ENCODE data around the gene ZNF362.

ZNF362 gene

DNA sequence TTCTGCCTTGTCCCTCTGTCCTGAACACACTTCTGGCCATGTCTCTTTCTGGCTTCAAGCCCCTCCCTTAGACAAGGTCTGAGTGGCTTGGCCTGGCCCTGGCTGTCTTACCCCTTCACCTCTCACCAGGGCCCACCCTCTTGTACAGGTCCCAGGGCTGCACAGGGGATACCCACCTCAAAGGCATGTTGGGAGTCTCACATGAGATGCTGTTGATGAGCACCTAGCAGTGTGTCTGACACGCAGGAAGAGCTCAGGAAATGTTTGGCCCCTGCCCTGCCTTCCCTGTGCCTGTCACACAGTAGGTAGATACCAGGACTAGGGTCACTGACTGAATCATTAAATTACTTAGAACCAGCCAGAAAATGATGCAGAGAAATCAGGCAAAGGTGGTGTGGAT lies 16.6 kb downstream of the ZNF362 start:
- peaks cover 0 to 15% of the 10 kb centered on the region in 2 experiments; a peak in 2 of 3 replicates for H3K36me3 ChIP-seq (ENCODE audit: control insufficient read depth in 2 of 2, insufficient read depth in 1 of 2, low read length in 2 of 2)
- POLR2A ChIA-PET: interaction anchor here (1.4 kb wide), 1 partner anchor 12 kb away, joined by 3 read pairs; no protein-coding TSS in a partner anchor
- no peaks in the 10 kb centered on the region for H3K9me3 ChIP-seq (ENCODE audit: control insufficient read depth, insufficient read depth, low read depth, low read length)
- no peak overlapping the region for H3K4me3 ChIP-seq (ENCODE audit: low read depth, low read length)
- no peak overlapping the region for H3K27ac ChIP-seq (ENCODE audit: extremely low read depth, low read depth, low read length)
- CTCF ChIA-PET: interaction anchor here (1.6 kb wide), 1 partner anchor 23 kb away, joined by 8 read pairs; no protein-coding TSS in a partner anchor
- H3K4me1 ChIP-seq (ENCODE audit: control insufficient read depth, insufficient read depth, low read length): no peaks in the 10 kb centered on the region
- TF ChIP-seq BCL11A (tag by site-specific recombination; IDR thresholded peaks at IDR 0.05; ENCODE audit: low read depth) (no peak), AEBP2 (tag by site-specific recombination; IDR thresholded peaks at IDR 0.05; ENCODE audit: borderline replicate concordance) (no peak), ZNF677 (tag by site-specific recombination; IDR thresholded peaks at IDR 0.05) (no peak), ZNF623 (tag by site-specific recombination; IDR thresholded peaks at IDR 0.05) (no peak)

GRCh38 chr1:33273406-33273805 lies 17.1 kb downstream of the ZNF362 start:
- Histone ChIP-seq H3K27ac (ENCODE audit: extremely low read depth, low read depth, low read length) (no peak overlapping the region), H3K9me3 (ENCODE audit: control insufficient read depth, insufficient read depth, low read depth, low read length) (no peaks in the 10 kb centered on the region), H3K4me1 (ENCODE audit: control insufficient read depth, insufficient read depth, low read length) (no peaks in the 10 kb centered on the region), H3K36me3 (ENCODE audit: control insufficient read depth in 2 of 2, insufficient read depth in 1 of 2, low read length in 2 of 2) (peaks cover 0 to 15% of the 10 kb centered on the region in 2 experiments; a peak in 2 of 3 replicates), H3K4me3 (ENCODE audit: low read depth, low read length) (no peak overlapping the region)
- ChIA-PET CTCF (interaction anchor here (1.6 kb wide), 1 partner anchor 23 kb away, joined by 8 read pairs; no protein-coding TSS in a partner anchor), POLR2A (no interaction called here)
- TF ChIP-seq ZBTB21 (tag by site-specific recombination; IDR thresholded peaks at IDR 0.05): no peak
- no peak for TF ChIP-seq ZNF501 (tag by site-specific recombination; IDR thresholded peaks at IDR 0.05)
- TF ChIP-seq, protein P1, sequence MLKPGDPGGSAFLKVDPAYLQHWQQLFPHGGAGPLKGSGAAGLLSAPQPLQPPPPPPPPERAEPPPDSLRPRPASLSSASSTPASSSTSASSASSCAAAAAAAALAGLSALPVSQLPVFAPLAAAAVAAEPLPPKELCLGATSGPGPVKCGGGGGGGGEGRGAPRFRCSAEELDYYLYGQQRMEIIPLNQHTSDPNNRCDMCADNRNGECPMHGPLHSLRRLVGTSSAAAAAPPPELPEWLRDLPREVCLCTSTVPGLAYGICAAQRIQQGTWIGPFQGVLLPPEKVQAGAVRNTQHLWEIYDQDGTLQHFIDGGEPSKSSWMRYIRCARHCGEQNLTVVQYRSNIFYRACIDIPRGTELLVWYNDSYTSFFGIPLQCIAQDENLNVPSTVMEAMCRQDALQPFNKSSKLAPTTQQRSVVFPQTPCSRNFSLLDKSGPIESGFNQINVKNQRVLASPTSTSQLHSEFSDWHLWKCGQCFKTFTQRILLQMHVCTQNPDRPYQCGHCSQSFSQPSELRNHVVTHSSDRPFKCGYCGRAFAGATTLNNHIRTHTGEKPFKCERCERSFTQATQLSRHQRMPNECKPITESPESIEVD (tag by site-specific recombination; IDR thresholded peaks at IDR 0.05): no peak
- no peak for TF ChIP-seq ZNF114 (tag by site-specific recombination; IDR thresholded peaks at IDR 0.05)
- TF ChIP-seq ZNF548 (tag by site-specific recombination; IDR thresholded peaks at IDR 0.05): no peak
- TF ChIP-seq PRDM1 (tag by site-specific recombination; IDR thresholded peaks at IDR 0.05): no peak
- TF ChIP-seq ZNF175 (tag by site-specific recombination; IDR thresholded peaks at IDR 0.05): no peak
- TF ChIP-seq ZNF449 (tag by site-specific recombination; IDR thresholded peaks at IDR 0.05): no peak
- TF ChIP-seq, protein P2, sequence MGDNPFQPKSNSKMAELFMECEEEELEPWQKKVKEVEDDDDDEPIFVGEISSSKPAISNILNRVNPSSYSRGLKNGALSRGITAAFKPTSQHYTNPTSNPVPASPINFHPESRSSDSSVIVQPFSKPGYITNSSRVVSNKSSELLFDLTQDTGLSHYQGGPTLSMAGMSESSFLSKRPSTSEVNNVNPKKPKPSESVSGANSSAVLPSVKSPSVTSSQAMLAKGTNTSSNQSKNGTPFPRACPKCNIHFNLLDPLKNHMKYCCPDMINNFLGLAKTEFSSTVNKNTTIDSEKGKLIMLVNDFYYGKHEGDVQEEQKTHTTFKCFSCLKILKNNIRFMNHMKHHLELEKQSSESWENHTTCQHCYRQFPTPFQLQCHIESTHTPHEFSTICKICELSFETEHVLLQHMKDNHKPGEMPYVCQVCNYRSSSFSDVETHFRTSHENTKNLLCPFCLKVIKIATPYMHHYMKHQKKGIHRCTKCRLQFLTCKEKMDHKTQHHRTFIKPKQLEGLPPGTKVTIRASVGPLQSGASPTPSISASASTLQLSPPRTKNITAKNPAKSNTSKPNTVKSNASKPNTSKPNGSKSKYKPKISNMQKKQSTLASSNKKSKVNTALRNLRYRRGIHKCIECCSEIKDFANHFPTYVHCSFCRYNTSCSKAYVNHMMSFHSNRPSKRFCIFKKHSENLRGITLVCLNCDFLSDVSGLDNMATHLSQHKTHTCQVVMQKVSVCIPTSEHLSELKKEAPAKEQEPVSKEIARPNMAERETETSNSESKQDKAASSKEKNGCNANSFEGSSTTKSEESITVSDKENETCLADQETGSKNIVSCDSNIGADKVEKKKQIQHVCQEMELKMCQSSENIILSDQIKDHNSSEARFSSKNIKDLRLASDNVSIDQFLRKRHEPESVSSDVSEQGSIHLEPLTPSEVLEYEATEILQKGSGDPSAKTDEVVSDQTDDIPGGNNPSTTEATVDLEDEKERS (tag by site-specific recombination; IDR thresholded peaks at IDR 0.05): no peak
- TF ChIP-seq ZNF707 (tag by site-specific recombination; IDR thresholded peaks at IDR 0.05): no peak
- TF ChIP-seq GLI2 (tag by site-specific recombination; IDR thresholded peaks at IDR 0.05; ENCODE audit: borderline replicate concordance, low read depth): no peak

Measured in HEK293 (cell line).